Fibroblast of the conjunctiva (primary cell): Measurements from ENCODE around the gene ANKRD63.

Experiments used
- DNase-seq: peaks from one replicate; pipeline ENCODE4 v3.0.0-alpha.2; 2010; ENCODE audit warnings: low read depth

ANKRD63 gene

GRCh38 chr15:40258544-40258943 lies 24.3 kb downstream of the ANKRD63 start:
- DNase-seq: no peak

- DNase-seq: no peak
Observed at GRCh38 chr15:40257656-40258450, 25.0 kb downstream of the ANKRD63 start.

GRCh38 chr15:40256638-40257235 lies 26.1 kb downstream of the ANKRD63 start:
- DNase-seq: no peak

- DNase-seq: no peak
Observed at GRCh38 chr15:40255033-40255432, 27.8 kb downstream of the ANKRD63 start.

DNA sequence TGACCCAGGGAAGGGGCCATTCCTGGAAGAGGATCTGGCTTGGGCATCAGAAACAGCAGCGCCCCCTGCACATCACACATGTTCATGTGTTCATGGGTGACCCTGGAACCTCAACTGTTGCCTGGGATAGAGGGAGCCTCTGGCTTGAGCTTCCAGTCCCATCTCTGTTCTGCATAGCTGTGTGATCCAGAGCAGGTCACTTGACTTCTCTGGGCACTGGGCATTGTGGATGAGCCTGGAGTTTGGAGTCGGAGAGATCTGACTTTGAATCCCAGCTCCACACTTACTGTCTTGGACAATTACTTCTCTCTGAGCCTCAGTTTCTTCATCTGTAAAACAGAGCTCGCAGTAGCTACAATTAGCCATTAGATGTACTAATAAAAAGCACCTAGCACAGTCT lies 28.4 kb downstream of the ANKRD63 start:
- no peak for DNase-seq

DNA sequence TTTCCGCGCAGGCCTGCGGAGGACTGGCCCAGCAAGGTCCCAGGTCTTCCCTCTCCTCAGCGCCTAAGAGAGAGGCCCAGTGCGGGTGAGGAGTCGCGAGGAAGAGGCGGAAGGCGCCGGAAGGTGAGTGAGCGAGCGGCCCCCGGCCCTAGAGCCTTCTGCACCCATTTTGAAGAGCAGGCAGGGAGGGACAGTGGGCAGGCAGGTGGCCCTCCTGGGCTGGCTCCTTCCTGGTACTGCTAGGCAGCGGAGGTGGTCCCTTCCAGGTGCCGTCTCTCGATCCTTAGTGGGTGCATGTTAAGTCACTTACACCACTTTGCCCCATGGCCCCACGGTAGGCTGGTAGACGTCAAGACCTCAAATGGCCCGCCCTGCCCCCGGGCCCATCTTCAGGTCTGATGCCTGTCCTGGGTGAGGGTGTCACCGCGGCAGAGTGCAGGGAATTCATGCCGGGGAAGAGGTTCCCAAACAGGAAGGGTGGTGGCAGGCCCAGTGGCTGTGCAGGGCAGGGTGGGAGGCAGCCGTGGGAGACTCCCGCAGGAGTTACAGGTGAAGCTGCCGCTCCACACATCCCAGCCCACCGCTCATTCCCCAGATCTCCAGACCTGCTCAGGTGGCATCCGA lies 29.6 kb downstream of the ANKRD63 start:
- DNase-seq: no peak

- no peak for DNase-seq
Observed at GRCh38 chr15:40252438-40253166, 30.3 kb downstream of the ANKRD63 start.

DNA sequence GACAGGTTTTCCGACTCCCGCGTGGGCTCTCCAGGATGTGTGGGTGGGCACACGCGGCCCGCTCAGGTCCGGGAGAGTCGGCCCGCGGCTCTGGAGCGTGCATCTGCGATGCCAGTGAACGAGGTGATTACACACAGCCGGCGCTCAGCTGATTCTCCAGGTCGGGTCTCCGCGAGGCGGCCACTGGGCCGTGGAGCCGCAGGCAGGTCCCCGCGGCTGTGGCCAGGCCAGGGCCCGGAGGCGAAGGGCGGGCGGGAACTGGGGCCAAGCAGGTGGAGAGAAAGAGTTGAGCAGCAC lies 30.8 kb downstream of the ANKRD63 start:
- no peak for DNase-seq

DNA sequence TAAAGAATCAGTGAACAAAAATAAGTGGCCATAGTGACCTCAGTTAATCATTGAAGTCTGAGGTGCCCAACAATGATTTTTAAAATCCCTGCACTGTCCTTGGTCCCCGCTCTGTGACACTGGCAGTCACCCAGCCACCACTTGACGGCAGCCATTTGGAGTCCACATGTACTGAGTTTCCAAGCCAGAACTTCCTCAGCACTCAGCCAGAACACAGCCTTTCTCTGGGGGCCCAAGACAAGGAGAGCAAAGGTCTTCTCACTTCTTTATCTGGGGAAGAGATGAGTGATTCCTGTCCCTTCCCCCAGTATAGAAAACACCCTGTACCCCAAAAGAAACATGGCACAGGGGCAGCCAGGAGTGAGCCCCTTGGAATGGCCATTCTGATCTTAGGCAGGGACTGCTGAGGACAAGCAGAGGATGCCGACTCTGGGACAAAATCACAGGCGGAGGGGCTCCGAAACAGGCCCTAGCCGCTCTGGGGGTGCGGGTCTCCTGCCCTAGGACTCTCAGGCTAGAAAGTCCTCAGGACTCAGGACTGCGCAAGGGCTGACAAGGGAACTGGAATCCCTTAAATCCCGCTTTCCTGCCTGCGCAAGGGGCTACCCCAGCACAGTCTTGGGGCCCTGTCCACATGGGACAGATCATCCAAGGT lies 31.3 kb downstream of the ANKRD63 start:
- DNase-seq: no peak

- DNase-seq: no peak
Observed at GRCh38 chr15:40250771-40251483, 31.9 kb downstream of the ANKRD63 start.

DNA sequence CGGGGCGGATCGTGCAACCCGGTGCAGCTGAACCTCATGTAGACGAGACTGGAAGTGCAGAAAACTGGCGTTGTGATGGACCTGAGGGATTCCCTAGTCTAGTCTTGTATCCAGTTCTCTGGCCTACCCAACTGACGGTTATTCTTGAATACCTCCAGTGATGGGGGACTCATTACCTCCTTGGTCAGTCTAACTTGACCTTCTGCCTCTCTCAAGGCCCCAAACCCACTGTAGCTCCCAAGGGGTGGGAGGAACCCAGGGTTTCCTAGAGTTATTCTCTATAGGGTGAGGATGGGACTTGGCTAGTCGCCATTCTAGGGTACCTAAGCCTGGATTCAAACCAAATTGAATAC lies 32.6 kb downstream of the ANKRD63 start:
- DNase-seq: no peak

DNA sequence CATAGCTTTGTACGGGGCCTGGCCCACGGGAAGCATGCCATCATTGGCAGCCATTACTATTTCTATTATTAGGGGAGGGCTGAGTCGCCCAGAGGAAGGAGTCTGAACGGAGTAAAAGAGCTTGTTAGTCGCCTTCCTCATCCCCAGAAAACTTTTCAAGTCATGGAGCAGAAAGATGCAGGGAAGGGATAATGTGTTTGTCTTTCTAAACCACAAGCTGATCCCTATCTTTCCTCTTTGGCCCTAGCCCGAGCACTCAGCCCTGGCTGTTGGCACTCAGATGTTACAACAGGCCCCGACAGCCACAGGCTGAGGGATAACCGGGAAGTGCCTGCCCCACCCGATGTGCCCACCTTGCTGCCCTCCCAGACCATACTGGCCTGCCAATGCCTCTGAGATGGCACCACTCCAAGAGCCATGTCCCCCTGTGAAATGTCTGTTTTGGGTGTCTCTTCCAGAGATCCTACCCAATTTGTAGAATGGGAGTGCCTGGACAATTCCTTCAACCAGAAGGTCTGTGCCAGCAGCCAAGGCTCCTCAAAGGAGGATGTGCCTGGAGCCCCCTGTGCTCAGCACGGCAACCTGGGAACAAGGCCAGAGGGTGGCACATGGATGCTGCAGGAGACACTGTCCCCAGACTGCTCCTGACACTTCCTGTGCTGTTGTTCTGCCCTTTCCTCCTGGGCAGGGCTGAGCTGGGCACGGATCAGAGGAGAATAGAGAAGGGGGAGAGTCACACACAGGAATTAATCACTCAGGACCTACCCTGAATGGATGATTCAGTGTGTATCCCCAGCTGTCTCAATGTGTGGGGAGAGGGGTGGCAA lies 33.2 kb downstream of the ANKRD63 start:
- DNase-seq: no peak

DNA sequence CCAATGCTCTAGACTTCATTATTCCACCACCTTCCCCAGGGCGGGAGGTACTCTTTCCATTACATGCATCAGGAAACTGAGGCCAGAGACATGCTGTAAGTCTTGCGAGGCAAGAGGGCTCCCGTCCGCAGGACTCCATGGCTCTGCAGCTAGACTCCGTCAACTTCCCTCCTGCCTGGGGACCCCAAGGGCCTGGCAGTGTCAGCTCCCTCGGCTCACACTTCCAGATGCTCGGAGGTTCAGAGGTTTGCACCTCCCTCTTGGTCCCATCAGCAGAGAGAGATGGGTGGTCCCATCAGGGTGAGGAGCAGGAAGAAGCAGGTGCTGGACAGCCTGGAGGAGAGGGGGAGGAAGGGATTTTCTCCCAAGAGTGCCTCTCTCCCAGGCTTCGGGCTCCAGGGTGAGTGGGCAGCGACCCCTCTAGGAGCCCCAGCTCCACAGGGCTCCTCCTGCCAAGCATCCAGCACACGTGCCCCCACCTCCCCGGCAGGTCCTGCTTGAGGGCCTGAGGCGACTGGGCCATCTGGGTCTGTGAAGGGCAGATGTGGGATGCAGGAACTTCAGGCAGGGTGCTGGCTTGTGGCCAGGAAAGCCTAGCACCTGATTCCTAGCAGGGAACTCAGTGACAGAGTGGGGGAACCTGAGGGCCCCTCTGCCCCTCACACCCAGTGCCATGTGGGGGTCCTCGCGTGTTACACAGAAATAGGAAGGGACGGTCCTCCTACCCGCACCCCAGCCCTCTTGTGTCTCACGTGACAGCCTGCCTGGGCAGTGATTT lies 34.7 kb downstream of the ANKRD63 start:
- DNase-seq: no peak

GRCh38 chr15:40247406-40247971 lies 35.4 kb downstream of the ANKRD63 start:
- DNase-seq: no peak

- no peak for DNase-seq
Observed at GRCh38 chr15:40246496-40247280, 36.2 kb downstream of the ANKRD63 start.

DNA sequence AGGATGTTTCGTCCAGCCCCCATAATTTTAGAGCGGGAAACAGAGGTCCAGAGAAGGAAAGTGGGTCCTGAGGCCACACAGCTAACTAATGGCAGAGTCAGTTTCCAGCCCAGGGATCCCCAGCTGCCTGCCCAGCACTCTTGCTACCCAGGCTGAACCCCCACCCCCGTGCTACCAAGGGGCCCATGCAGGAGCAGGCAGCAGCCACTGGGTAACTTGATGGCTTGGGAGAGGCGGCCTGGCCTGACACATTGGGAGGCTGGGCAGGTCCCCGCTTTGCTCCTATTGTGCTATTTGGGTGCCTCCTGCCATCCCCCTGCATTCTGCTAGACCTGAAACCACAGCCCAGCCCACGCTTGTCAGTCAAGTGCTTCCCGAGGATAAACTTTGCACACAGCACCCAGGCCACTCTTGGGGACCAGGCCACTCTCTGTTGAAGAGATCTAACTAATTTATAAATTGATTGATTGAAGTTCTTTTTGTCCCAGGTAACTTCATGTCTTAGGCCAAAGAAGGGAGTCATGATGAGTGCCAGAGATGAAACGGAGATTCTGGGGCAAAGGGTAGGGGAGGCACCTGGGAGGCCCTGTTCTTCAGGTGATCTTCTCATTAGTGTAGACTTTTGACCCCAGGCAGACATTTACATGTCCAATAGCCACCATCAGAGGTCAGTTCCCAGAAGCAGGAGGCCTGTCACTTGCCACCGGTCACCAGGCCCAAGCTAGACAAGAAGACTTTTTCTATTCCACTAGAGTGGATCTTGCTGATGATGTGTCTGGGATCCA lies 37.0 kb downstream of the ANKRD63 start:
- no peak for DNase-seq

DNA sequence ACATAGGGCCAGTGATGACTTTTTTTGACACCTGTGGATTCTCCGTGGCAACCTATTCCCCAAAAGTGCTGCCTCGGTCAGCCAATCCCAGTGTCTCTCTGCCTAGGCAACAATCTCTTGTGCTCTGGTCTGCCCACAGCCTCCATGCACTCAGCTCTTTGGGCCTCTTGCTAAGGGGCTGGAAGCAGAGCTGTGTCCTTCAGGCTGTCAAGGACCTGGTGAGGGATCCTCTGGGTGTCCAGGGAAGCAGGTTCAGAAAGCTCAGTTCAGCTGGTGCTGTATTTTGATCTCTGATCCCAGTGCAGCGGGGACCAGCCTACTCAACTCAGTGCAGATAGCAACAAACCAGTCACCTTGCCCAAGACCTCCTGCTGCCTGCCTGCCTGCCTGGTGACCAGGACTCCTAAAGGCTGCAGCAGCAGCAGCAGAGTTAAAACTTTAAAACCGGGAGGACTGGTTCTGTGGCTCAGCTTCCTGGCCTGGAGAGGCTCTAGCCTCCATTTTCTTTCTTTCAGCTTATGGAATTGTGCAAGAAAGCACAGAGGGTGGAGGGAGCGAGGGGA lies 37.8 kb downstream of the ANKRD63 start:
- no peak for DNase-seq
